Liver (tissue), 10 donors: ENCODE measurements around the gene ANKFY1. TPM values are rescaled to one million over a fixed set of nuclear protein-coding genes. Genes with fewer than 3 reads are reported as not detected.

Experiments
- DNase-seq: peaks from one replicate; pipeline ENCODE4 v3.0.0-alpha.2; 2017; ENCODE audit warnings: low spot score
- H3K27ac ChIP-seq, 2 donors: one replicate each; pipeline ENCODE4 v1.7.0; 2013; ENCODE audit warnings: inconsistent platforms in 2 of 2, low read length in 2 of 2, control low read depth in 1 of 2, low read depth in 1 of 2, mild to moderate bottlenecking in 1 of 2
- H3K27me3 ChIP-seq, 4 donors: one replicate each; pipeline versions ENCODE4 v1.6.1 to v1.7.0; 2013; ENCODE audit warnings: low read length in 3 of 4, inconsistent platforms in 1 of 4, mild to moderate bottlenecking in 1 of 4, moderate library complexity in 1 of 4; ENCODE audit not compliant: control insufficient read depth in 4 of 4, insufficient read depth in 4 of 4
- H3K36me3 ChIP-seq, 4 donors: one replicate each; pipeline versions ENCODE4 v1.6.1 to v1.7.0; 2013; ENCODE audit warnings: low read length in 3 of 4, mild to moderate bottlenecking in 3 of 4, low read depth in 1 of 4, moderate library complexity in 1 of 4; ENCODE audit not compliant: control insufficient read depth in 4 of 4, insufficient read depth in 3 of 4
- H3K4me1 ChIP-seq, 4 donors: one replicate each; pipeline versions ENCODE4 v1.6.1 to v1.7.0; 2013; ENCODE audit warnings: low read length in 3 of 4, mild to moderate bottlenecking in 3 of 4, moderate library complexity in 1 of 4; ENCODE audit not compliant: control insufficient read depth in 4 of 4, insufficient read depth in 4 of 4
- H3K4me3 ChIP-seq, 3 donors: one replicate each; pipeline versions ENCODE4 v1.6.1 to v1.7.0; 2013; ENCODE audit warnings: low read length in 3 of 3, control low read depth in 1 of 3, low read depth in 1 of 3, mild to moderate bottlenecking in 1 of 3
- H3K9ac ChIP-seq, 2 donors: one replicate each; pipeline ENCODE4 v1.7.0; 2013; ENCODE audit warnings: low read length in 2 of 2, mild to moderate bottlenecking in 2 of 2, moderate library complexity in 2 of 2, control low read depth in 1 of 2, low read depth in 1 of 2
- H3K9me3 ChIP-seq, 4 donors: one replicate each; pipeline versions ENCODE4 v1.6.1 to v1.7.0; 2013; ENCODE audit warnings: low read length in 3 of 4; ENCODE audit not compliant: control insufficient read depth in 4 of 4
- EGR1 ChIP-seq, 2 donors: IDR thresholded peaks; 2 replicates each; pipeline ENCODE4 v1.6.1; 2016 to 2018; ENCODE audit warnings: antibody characterized with exemption in 2 of 2, low read depth in 2 of 2
- FOXA1 ChIP-seq: IDR thresholded peaks from 2 replicates; pipeline ENCODE4 v1.6.1; 2016; ENCODE audit warnings: antibody characterized with exemption
- FOXA2 ChIP-seq: IDR thresholded peaks from 2 replicates; pipeline ENCODE4 v1.6.1; 2016; ENCODE audit warnings: antibody characterized with exemption
- HNF4A ChIP-seq, 2 donors: conservative IDR thresholded peaks; 2 replicates each; pipeline ENCODE4 v1.6.1; 2016; ENCODE audit warnings: antibody characterized with exemption in 2 of 2, mild to moderate bottlenecking in 2 of 2
- HNF4G ChIP-seq: IDR thresholded peaks from 2 replicates; pipeline ENCODE4 v1.6.1; 2016; ENCODE audit warnings: antibody characterized with exemption
- JUND ChIP-seq, 2 donors: IDR thresholded peaks; 2 replicates each; pipeline ENCODE4 v1.6.1; 2016; ENCODE audit warnings: antibody characterized with exemption in 2 of 2
- NR2F2 ChIP-seq: IDR thresholded peaks from 2 replicates; pipeline ENCODE4 v1.6.1; 2016; ENCODE audit warnings: antibody characterized with exemption
- RAD21 ChIP-seq, 2 donors: IDR thresholded peaks; 2 replicates each; pipeline ENCODE4 v1.6.1; 2016; ENCODE audit warnings: antibody characterized with exemption in 2 of 2, mild to moderate bottlenecking in 2 of 2
- TAF1 ChIP-seq: conservative IDR thresholded peaks from 2 replicates; pipeline ENCODE4 v1.6.1; 2016; ENCODE audit warnings: antibody characterized with exemption, mild to moderate bottlenecking
- YY1 ChIP-seq: IDR thresholded peaks from 2 replicates; pipeline ENCODE4 v1.6.1; 2016; ENCODE audit warnings: antibody characterized with exemption, mild to moderate bottlenecking
- WGBS: extraction: QIAGEN DNeasy Blood & Tissue Kit; methylation state at CpG from one replicate; pipeline ENCODE4 v1.1.7; 2013; 5-methylcytosine and 5-hydroxymethylcytosine counted together
- polyA plus RNA-seq, 2 donors: library from polyadenylated mRNA; stranded (reverse) in 1 of 2; unstranded in 1 of 2; fragments of 200-250 nt in 1 of 2; fragments of >200 nt in 1 of 2; fragmentation: Nextera tagmentation in 1 of 2; extraction: Ambion mirVana in 1 of 2; gene quantifications; one replicate each; pipeline versions ENCODE4 v1.2.1 to v1.2.3, GENCODE V29; 2013 to 2015
- small RNA-seq: library from RNA; depleted of rRNA; stranded (forward); fragments of <200 nt; gene quantifications from one replicate; pipeline ENCODE3, GENCODE V24; 2014
- total RNA-seq, 2 donors: library from RNA; depleted of rRNA; stranded (reverse); fragments of >200 nt; gene quantifications; one replicate each; pipeline ENCODE4 v1.2.3, GENCODE V29; 2014
- TF ChIP-seq, protein P1 (sequence below): fragments of 150-350 bp; IDR thresholded peaks from 2 replicates; pipeline ENCODE4 v1.5.1; 2017; ENCODE audit warnings: improper control_type of control experiment, low read depth, low read length; ENCODE audit not compliant: missing input control
- donor health status: healthy.
- donor health status: healthy.
- donor health status: healthy.
- donor health status: healthy.
- donor health status: healthy.

Gene ANKFY1
- total and polyA plus RNA-seq, 4 donors = 6.8 to 38.6 (median 21.9) TPM

DNA sequence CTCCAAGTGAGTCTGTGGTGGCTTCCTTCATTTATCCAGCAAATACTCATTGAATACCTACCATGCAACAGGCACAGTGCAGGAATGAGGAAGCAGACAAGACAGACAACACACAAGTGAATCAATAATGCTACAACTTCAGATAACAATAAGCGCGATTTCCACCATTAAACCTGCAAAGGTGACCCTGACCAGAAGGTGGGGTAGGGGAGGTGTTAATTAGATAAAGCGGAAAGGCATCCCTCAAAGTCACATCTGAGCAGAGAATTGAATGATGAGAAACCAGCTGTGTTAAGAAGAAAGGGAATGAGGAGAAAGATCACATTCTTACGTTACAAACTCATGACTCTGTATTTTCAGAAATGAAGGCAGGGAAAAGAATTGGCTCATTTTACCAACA is 147.3 kb downstream of the ANKFY1 start:
- no peak overlapping the region for H3K27ac ChIP-seq
- no peaks in the 10 kb centered on the region for H3K27me3 ChIP-seq
- H3K9me3 ChIP-seq = no peaks in the 10 kb centered on the region
- no peak overlapping the region for H3K9ac ChIP-seq
- TF ChIP-seq FOXA2 (no peak), HNF4A (conservative IDR thresholded peaks at IDR 0.05) (no peak), RAD21 (IDR thresholded peaks at IDR 0.05) (no peak), NR2F2 (no peak), FOXA1 (no peak), HNF4G (no peak), YY1 (no peak), TAF1 (no peak), EGR1 (IDR thresholded peaks at IDR 0.05; ENCODE audit: low read depth in 2 of 2) (no peak), JUND (IDR thresholded peaks at IDR 0.05) (no peak)
- TF ChIP-seq, protein P1, sequence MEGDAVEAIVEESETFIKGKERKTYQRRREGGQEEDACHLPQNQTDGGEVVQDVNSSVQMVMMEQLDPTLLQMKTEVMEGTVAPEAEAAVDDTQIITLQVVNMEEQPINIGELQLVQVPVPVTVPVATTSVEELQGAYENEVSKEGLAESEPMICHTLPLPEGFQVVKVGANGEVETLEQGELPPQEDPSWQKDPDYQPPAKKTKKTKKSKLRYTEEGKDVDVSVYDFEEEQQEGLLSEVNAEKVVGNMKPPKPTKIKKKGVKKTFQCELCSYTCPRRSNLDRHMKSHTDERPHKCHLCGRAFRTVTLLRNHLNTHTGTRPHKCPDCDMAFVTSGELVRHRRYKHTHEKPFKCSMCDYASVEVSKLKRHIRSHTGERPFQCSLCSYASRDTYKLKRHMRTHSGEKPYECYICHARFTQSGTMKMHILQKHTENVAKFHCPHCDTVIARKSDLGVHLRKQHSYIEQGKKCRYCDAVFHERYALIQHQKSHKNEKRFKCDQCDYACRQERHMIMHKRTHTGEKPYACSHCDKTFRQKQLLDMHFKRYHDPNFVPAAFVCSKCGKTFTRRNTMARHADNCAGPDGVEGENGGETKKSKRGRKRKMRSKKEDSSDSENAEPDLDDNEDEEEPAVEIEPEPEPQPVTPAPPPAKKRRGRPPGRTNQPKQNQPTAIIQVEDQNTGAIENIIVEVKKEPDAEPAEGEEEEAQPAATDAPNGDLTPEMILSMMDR = no peak
- no peak for DNase-seq
- H3K36me3 ChIP-seq = peaks cover 7 to 48% (median 37%) of the 10 kb centered on the region in 4 donors
- WGBS = 79% methylated on average over 4 of the region's 4 CpGs
- H3K4me1 ChIP-seq = peaks cover 0 to 5% (median 0%) of the 10 kb centered on the region in 4 donors
- H3K4me3 ChIP-seq = no peak overlapping the region

Small RNAs within 50 kb of the gene (small RNA-seq; reads per million reads assigned to genes)
- not detected for gene RF00019

Other genes starting within 250 kb of the ANKFY1 start
- gene ZZEF1, start 120.9 kb downstream of the ANKFY1 start, total RNA-seq = 10 to 100 TPM; 20.9 to 45.9 TPM
- 1 to 10 TPM; 3.5 to 7.0 TPM for gene ZZEF1, start 120.9 kb downstream of the ANKFY1 start, polyA plus RNA-seq
- gene CYB5D2, start 120.8 kb downstream of the ANKFY1 start, total RNA-seq = 10 to 100 TPM; 19.7 to 25.3 TPM
- 10 to 100 TPM; 13.9 to 20.9 TPM for gene CYB5D2, start 120.8 kb downstream of the ANKFY1 start, polyA plus RNA-seq
- 10 to 100 TPM; 22.2 to 25.3 TPM for gene UBE2G1, start 102.7 kb upstream of the ANKFY1 start, total RNA-seq
- 10 to 100 TPM; 19.9 to 20.4 TPM for gene UBE2G1, start 102.7 kb upstream of the ANKFY1 start, polyA plus RNA-seq
- 1 to 10 TPM in 1 of 2 donors, under 1 TPM in 1; 0.17 to 2.3 TPM for gene SPNS3, start 170.0 kb upstream of the ANKFY1 start, total RNA-seq
- under 1 TPM; 0.16 to 0.32 TPM for gene SPNS3, start 170.0 kb upstream of the ANKFY1 start, polyA plus RNA-seq
- 1 to 10 TPM; 4.9 to 9.0 TPM for gene SPNS2, start 234.9 kb upstream of the ANKFY1 start, total RNA-seq
- 1 to 10 TPM; 4.0 to 5.6 TPM for gene SPNS2, start 234.9 kb upstream of the ANKFY1 start, polyA plus RNA-seq